Activated naive CD8-positive, alpha-beta T cell treated with anti-CD3 and anti-CD28 coated beads, Interleukin-2, amount 50 U/mL, for 16 hours (primary cell): ENCODE results near the gene PLEKHG3.
"Not testable (repeated sequence)": the region's sequence is repeated elsewhere in the genome, so short reads cannot be mapped to it uniquely, and the experiment has no call there.

Experiments used
- DNase-seq: peaks from one replicate; pipeline ENCODE4 v3.0.0-alpha.2; 2020; ENCODE audit warnings: low read depth, low spot score

The PLEKHG3 gene

GRCh38 chr14:64704143-64704742 is at the start of gene PLEKHG3:
Gene PLEKHG3 (plus strand): TSS chr14:64704424. CDS start chr14:64727632, 23,208 bp downstream.
- no peak for DNase-seq

- no peak for DNase-seq
These were observed 49.3 kb upstream of the PLEKHG3 start for GRCh38 chr14:64654901-64655300.

DNA sequence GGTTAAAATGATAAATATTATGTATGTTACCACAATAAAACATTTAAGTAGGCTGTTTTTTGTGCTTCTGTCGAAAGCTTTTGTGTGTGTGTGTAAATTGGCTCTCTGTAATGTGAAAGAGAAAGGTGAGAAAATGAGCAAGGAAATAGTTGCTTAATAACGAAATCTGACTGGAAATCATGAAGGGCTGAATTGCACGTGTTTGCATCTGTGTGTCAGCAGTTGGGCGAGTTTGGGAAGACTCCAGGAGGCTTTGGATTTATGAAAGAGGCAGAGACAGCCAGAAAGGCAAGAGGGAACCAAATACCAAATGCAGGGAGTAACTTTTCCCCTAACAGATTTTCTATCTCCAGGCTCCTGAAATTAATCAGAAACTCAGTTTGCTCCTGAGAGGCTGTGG is 47.2 kb upstream of the PLEKHG3 start:
- DNase-seq = no peak

GRCh38 chr14:64658201-64658600 is 46.0 kb upstream of the PLEKHG3 start:
- no peak for DNase-seq

DNA sequence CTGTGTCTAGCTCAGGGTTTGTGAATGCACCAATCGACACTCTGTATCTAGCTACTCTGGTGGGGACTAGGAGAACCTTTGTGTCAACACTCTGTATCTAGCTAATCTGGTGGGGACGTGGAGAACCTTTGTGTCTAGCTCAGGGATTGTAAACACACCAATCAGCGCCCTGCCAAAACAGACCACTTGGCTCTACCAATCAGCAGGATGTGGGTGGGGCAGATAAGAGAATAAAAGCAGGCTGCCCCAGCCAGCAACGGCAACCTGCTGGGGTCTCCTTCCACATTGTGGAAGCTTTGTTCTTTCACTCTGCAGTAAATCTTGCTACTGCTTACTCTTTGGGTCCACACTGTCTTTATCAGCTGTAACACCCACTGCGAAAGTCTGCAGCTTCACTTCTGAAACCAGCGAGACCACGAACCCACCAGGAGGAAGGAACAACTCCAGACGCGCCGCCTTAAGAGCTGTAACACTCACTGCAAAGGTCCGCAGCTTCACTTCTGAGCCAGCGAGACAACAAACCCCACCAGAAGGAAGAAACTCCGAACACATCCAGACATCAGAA is 45.4 kb upstream of the PLEKHG3 start:
- DNase-seq = not testable (repeated sequence)

DNA sequence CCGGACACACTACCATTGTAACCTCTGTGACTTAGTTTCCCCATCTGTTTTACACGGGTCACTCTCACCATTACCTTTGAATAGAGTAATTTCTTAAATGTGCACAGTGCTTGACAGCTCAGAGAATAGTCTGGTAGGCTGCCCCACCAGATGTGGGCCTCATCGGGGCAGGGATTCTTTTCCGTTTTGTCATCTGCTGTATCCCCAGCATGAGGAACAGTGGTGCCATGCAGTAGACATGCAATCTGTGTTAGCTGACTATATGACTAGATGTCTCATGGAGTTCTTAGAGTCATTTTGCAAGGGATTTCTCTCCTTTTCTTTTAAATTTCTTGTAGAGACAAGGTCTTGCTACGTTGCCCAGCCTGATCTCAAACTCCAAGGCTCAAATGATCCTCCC is 44.9 kb upstream of the PLEKHG3 start:
- no peak for DNase-seq

DNA sequence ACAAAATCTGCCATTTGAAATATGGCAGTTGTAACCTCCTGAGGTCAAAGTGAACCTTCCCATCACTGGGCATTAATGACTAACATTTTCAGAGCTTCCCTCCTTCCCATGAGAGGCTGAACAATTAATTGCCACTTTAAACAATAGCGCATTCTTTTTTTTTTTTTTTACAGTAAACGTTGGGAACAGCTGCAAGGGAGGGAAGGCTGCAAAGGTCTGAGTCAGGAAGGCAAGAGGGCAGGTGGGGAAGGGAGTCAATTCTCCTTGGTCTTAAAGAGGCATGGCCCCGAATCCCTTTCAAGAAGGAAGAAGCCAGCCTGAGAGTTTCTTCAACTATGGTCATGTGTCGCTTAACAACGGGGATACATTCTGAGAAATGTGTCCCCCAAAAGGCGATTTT is 41.0 kb upstream of the PLEKHG3 start:
- DNase-seq = no peak

- no peak for DNase-seq
These were observed 32.6 kb upstream of the PLEKHG3 start for GRCh38 chr14:64671591-64671990.

- no peak for DNase-seq
These were observed 30.9 kb upstream of the PLEKHG3 start for GRCh38 chr14:64673316-64673715.

GRCh38 chr14:64673748-64674147 is 30.5 kb upstream of the PLEKHG3 start:
- DNase-seq = no peak

GRCh38 chr14:64674829-64675228 is 29.4 kb upstream of the PLEKHG3 start:
- DNase-seq = no peak

GRCh38 chr14:64675312-64675711 is 28.9 kb upstream of the PLEKHG3 start:
- DNase-seq = no peak

DNA sequence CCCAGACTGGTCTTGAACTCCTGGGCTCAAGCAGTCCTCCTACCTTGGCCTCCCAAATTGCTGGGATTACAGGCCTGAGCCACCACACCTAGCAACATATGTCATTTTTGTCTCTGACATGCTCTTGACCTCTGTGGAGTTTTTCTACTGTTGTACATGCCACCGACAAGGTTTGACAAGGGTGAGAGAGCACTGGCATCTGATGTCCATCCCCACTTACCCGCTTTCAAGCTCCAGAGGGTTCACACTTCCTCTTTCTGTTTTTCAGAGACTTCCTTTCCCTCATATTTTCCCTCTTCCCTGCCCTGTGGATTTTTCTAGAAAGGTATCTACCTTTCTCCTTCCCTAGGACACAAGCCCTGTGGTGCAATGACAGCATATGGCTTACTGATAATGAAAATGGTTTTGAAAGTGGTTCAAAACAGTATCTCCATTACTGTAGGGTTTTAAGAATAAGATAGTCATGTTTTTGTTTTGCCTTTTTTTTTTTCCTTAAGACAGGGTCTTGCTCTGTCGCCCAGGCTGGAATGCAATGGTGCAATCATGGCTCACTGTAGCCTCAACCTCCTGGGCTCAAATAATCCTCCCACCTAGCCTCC is 27.7 kb upstream of the PLEKHG3 start:
- no peak for DNase-seq

DNA sequence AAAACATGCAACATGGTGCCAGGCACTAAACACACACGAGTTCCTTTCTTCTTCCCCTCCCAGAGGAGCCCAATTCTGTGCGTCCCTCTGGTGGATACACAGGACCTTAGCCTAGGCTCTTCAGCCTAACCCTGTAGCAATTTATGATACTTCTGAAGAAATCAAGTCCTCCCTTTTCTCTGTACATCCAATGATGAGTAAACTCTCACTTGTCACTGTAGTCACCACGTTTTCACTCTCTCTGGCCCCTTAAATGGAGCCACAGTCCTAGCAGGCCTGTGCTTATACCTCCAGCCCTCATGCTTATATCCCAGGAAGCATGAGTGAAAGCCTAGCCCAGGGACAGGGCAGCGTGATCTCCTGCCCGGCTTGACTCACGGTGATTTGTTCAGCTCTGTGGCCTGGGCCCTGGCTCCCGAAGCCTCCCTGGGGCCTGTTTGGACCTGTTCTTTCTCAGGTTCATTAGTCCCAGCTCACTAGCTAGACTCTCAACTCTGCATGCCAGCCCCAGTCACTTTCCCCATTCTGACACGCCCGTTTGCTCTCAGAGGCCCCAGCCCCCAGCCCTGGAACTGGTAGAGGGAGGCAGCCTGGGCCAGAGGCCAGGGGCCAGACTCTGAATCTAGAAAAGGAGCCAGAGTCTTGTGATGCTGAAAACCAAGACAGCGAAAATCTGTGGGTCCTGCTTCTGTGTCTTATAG is 24.1 kb upstream of the PLEKHG3 start:
- no peak for DNase-seq

- DNase-seq = no peak
These were observed 23.5 kb upstream of the PLEKHG3 start for GRCh38 chr14:64680714-64681065.

DNA sequence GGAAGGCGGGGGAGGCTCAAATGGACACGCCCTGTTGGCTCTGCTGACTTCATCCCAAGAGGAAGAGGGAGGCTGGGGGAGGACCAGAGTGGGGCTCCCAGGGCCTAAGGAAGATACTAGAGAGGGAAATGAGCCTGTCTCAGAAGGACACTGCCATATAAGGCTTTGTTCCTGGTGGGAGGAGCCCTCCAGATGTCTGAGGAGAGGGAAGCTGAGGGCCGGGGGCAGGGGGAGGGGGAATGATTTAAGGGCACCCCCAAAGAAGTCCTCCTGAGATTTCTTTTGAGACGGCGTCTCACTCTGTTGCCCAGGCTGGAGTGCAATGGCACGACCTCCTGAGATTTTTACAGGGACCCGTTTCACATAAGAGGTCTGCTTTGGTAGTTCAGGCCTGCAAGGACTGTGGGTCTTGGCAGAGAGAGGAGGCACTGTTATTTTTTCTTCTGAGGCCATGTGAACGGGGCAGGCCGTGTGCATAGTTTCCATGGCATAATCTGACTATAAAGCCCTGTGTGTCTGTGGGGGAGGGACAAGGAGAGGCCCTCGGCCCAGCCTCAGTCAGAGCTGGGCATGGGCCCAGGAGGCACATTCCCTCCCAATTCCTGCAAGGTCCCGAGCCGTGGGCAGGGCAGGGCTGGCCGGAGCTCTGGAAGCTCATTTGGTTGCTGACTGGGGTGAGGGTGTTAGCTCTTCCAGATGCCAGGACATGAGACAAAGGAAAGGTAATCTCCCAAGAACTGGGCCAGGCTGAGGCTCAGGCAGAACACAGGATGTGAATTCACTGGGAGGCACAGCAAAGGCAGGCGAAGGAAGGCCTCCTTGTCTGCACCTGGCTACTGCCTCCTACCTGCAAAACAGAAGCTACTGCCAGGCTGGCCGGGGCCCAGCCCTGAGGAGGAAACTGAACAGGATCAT is 22.2 kb upstream of the PLEKHG3 start:
- DNase-seq = no peak

- no peak for DNase-seq
These were observed 21.4 kb upstream of the PLEKHG3 start for GRCh38 chr14:64682843-64683242.

GRCh38 chr14:64683264-64683663 is 21.0 kb upstream of the PLEKHG3 start:
- no peak for DNase-seq

DNA sequence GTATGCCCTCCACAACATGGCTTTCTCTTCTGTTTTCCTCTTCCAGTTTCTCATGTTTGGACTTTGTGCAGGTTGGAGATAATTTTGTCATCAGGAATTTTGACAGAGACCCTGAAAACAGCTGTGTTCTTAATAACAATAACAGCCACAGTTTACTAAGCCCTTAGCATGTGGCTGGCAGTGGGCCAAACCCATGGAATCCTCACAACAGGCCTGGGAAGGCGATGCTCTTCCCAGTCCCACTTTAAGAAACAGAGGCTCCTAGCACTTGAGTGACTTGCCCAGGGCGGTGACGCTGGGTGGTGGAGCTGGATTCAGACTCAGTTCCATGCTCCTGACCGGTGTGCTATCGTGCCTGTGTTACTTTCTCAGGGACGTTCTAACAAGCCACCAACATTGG is 20.1 kb upstream of the PLEKHG3 start:
- no peak for DNase-seq

- DNase-seq = no peak
These were observed 18.6 kb upstream of the PLEKHG3 start for GRCh38 chr14:64685371-64686281.

DNA sequence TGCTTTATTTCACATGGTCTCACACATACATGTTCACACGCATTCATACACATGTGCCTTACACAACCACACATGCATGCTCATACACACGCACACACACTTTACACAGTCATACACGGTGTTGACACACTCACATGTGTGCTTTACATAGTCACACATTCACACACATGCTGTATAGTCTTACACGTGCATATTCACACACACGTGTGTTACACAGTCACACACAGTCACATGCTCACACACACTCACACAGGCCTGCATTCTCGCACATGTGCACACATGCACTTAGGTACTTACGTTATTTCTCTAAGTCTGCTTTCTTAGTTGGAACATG is 18.0 kb upstream of the PLEKHG3 start:
- DNase-seq = no peak
